Suppressor macrophage (primary cell): Measurements from ENCODE around the gene SLC25A34.

Experiments
- DNase-seq, 4 experiments: peaks; one replicate each; pipeline ENCODE4 v3.0.0-alpha.2; 2020 to 2022

SLC25A34 gene

GRCh38 chr1:15714406-15715136, 21.5 kb upstream of the SLC25A34 start:
- no peak for DNase-seq

- no peak for DNase-seq
Measured at GRCh38 chr1:15717418-15718125, 18.5 kb upstream of the SLC25A34 start.

GRCh38 chr1:15718199-15718601, 17.9 kb upstream of the SLC25A34 start:
- DNase-seq = no peak

- DNase-seq = no peak
Measured at GRCh38 chr1:15719381-15720120, 16.5 kb upstream of the SLC25A34 start.

- DNase-seq = no peak
Measured at GRCh38 chr1:15720861-15721260, 15.2 kb upstream of the SLC25A34 start.

- DNase-seq = no peak
Measured at GRCh38 chr1:15722411-15722810, 13.6 kb upstream of the SLC25A34 start.

- no peak for DNase-seq
Measured at GRCh38 chr1:15722836-15723532, 13.1 kb upstream of the SLC25A34 start.

GRCh38 chr1:15723631-15724246, 12.3 kb upstream of the SLC25A34 start:
- no peak for DNase-seq

GRCh38 chr1:15724949-15725880, 10.8 kb upstream of the SLC25A34 start:
- DNase-seq = no peak

- no peak for DNase-seq
Measured at GRCh38 chr1:15726508-15726907, 9.6 kb upstream of the SLC25A34 start.

GRCh38 chr1:15727021-15727420, 9.0 kb upstream of the SLC25A34 start:
- no peak for DNase-seq

GRCh38 chr1:15727424-15727823, 8.6 kb upstream of the SLC25A34 start:
- DNase-seq = no peak

- no peak for DNase-seq
Measured at GRCh38 chr1:15727866-15728534, 8.1 kb upstream of the SLC25A34 start.

GRCh38 chr1:15728937-15729657, 7.0 kb upstream of the SLC25A34 start:
- DNase-seq = no peak

- DNase-seq = no peak
Measured at GRCh38 chr1:15730423-15730822, 5.6 kb upstream of the SLC25A34 start.

GRCh38 chr1:15730936-15731335, 5.1 kb upstream of the SLC25A34 start:
- DNase-seq = no peak

GRCh38 chr1:15731735-15732685, 4.0 kb upstream of the SLC25A34 start:
- no peak for DNase-seq

- DNase-seq = no peak
Measured at GRCh38 chr1:15732686-15733081, 3.4 kb upstream of the SLC25A34 start.

- no peak for DNase-seq
Measured at GRCh38 chr1:15733218-15733725, 2.8 kb upstream of the SLC25A34 start.
